ENCODE measurements around the gene SLC25A33. TPM values are rescaled to one million over a fixed set of nuclear protein-coding genes. Genes with fewer than 3 reads are reported as not detected.

SLC25A33 gene
- total RNA-seq, 1 experiment from 2014 or later: 9.4 TPM

- no peak overlapping the region for H3K4me3 Mint-ChIP-seq
- no peaks in the 10 kb centered on the region for H3K4me1 ChIP-seq (ENCODE audit: insufficient read depth, low read length)
- H3K4me2 ChIP-seq (ENCODE audit: insufficient read depth, insufficient read length, low read length): no peak overlapping the region
- no peak for TF ChIP-seq CTCF (conservative IDR thresholded peaks at IDR 0.05)
- H3T11ph ChIP-seq (ENCODE audit: low read length): no peak overlapping the region
- H3K9me3 Mint-ChIP-seq: peaks cover 8 to 13% of the 10 kb centered on the region in 2 experiments
- H2BK120ac ChIP-seq (ENCODE audit: low read depth, low read length, poor library complexity, severe bottlenecking): no peak overlapping the region
- no peak overlapping the region for H4K8ac ChIP-seq (replicated peaks; ENCODE audit: insufficient read length, low read depth, low read length)
- no peak overlapping the region for H3K27ac ChIP-seq (ENCODE audit: insufficient read length, low read depth, low read length)
- H2AFZ ChIP-seq (ENCODE audit: low read length): no peak overlapping the region
- no peak overlapping the region for H3K18ac ChIP-seq (ENCODE audit: insufficient read length, low read depth, low read length)
- H3K79me2 ChIP-seq (ENCODE audit: insufficient read depth, low read length): no peaks in the 10 kb centered on the region
- H2BK15ac ChIP-seq (ENCODE audit: low read depth, low read length): no peak overlapping the region
- no peak overlapping the region for H3K9ac ChIP-seq (ENCODE audit: extremely low read depth, insufficient read length, low read length)
- no peaks in the 10 kb centered on the region for H4K20me1 ChIP-seq (ENCODE audit: control insufficient read depth, insufficient read depth, insufficient read length)
- H3K4me1 Mint-ChIP-seq: 0 out of 4 replicates have a peak, but pooled peaks cover 0 to 3% of the 10 kb centered on the region in 2 experiments
- no peak overlapping the region for H2BK5ac ChIP-seq (ENCODE audit: insufficient read length, low read length)
- no peak overlapping the region for H2AK5ac ChIP-seq (ENCODE audit: insufficient read length, low read length)
- no peaks in the 10 kb centered on the region for H3K9me3 ChIP-seq (ENCODE audit: control insufficient read depth, low read depth, low read length)
- H3K23ac ChIP-seq (ENCODE audit: insufficient read length, low read depth, low read length): no peak overlapping the region
- H3K27ac Mint-ChIP-seq: no peak overlapping the region
- no CpG with 5 or more reads among the region's 2 CpGs for WGBS (ENCODE audit: extremely low coverage, insufficient read length, low lambda C conversion rate)
- H3K56ac ChIP-seq (ENCODE audit: insufficient read length, low read depth, low read length): no peak overlapping the region
- no peak overlapping the region for H3K14ac ChIP-seq (ENCODE audit: insufficient read depth, low read length)
- no peaks in the 10 kb centered on the region for H3K23me2 ChIP-seq (ENCODE audit: insufficient read length, low read depth, low read length, poor library complexity, severe bottlenecking)
- no peak overlapping the region for H2BK20ac ChIP-seq (ENCODE audit: low read depth, low read length, poor library complexity, severe bottlenecking)
- no peaks in the 10 kb centered on the region; a peak in 1 of 7 replicates for H3K36me3 Mint-ChIP-seq (ENCODE audit: insufficient read depth in 1 of 3, low read depth in 3 of 3)
- H3K27me3 Mint-ChIP-seq (ENCODE audit: low read depth): peaks cover 14% of the 10 kb centered on the region
- no peaks in the 10 kb centered on the region for H3K79me1 ChIP-seq (ENCODE audit: insufficient read depth, low read depth, low read length, poor library complexity, severe bottlenecking)
- no peak overlapping the region for H3K4ac ChIP-seq (ENCODE audit: low read depth, low read length)
- no peak overlapping the region for H4K5ac ChIP-seq (ENCODE audit: insufficient read length, low read depth, low read length)
- no peak overlapping the region for H4K91ac ChIP-seq (ENCODE audit: insufficient read length, low read depth, low read length)
- no peak overlapping the region for H2BK12ac ChIP-seq (ENCODE audit: insufficient read length, low read depth, low read length)
- H3K27me3 ChIP-seq (ENCODE audit: insufficient read depth, low read length): no peaks in the 10 kb centered on the region
- no peak for DNase-seq
Observed at GRCh38 chr1:9634582-9634981, 95.3 kb downstream of the SLC25A33 start.

Other genes with a start within 250 kb of the SLC25A33 start
- gene SPSB1, start 246.6 kb upstream of the SLC25A33 start, total RNA-seq (2021): 2.7 and 2.9 TPM in 2 replicates
- 31.0 and 31.3 TPM in 2 replicates for gene TMEM201, start 49.4 kb downstream of the SLC25A33 start, total RNA-seq (2021)
- gene PIK3CD, start 112.3 kb downstream of the SLC25A33 start, total RNA-seq (2021): 10.0 and 10.6 TPM in 2 replicates

All from H9 (cell line).